MV-4-11 (cell line): Measurements from ENCODE around the gene OLFML1.

ENCODE experiments used
- DNase-seq: peaks from one replicate; lab custom pipeline; 2025; lab: John Stamatoyannopoulos, UW

The OLFML1 gene

DNA sequence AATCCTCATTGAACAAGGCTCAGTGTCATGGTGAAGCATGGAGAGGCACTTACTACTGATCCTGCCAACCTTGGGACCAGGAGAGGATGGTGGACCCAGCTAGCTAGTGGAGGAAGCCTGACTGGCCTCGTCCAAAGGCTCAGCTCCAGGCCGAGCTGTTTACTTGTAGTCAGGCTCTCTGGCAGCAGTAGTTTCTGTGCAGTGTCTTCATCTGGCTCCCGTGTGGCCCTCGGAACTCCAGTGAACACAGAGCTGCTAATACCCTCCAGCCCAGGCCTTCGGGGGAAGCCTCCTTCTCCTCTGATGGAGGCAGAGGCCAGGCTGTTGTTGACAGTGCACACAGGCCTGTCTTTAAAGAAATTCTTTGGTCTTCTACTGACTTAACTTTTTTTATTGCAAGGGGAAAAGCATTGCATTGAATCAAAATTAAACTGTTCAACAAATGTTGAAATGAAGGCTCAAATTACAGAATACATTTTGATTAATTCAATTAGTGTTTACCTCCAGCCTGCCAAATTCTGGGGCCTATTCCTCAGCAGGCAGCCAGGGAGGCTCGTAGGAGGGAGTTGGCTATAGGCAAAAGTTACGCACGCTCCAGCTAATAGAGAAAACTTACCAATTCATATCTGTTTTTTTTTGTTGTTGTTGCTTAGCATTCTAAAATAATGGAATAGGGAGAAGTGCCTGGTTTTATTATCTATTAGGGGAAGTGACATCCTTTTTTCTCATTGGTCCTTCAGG, 47.3 kb downstream of the OLFML1 start:
- no peak for DNase-seq

DNA sequence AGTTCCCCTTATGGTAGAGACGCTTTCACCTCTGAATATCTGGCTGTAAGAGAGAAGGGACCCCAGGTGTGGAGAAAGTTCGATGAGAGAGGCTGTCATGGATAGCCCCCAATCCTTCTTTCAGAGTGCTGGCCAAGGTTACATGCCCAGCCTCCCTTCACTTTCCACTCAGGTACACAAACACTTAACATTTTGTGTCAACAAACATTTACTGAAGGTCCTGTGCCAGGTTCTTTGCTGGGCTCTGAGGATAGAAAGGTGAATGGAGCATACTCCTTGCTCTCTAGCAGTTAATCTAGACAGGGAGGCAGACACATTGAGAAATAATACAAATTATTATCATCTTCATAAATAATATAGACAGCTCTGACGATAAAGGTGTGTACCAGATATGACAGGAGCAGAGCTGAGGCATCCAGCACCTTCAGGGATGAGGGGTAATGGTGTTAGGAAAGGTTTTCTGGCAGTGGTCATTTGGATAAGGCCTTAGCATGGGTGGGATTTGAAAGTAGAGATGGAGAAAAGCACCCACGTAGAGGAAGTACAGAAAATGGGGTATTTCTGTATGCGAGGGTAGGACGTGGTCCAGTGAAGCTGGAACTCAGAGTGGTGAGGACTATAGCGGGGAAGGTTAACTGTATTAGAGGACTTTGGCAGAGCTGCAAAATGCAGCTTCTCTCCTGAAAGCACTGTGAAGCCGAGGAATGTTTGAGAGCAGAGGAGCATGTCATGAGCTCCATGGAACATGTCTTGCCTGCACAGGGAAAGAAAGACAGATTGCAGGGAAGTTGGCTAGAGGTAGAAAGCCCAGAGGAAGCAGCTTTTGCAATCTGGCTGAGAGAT, 48.1 kb downstream of the OLFML1 start:
- DNase-seq, result no peak

DNA sequence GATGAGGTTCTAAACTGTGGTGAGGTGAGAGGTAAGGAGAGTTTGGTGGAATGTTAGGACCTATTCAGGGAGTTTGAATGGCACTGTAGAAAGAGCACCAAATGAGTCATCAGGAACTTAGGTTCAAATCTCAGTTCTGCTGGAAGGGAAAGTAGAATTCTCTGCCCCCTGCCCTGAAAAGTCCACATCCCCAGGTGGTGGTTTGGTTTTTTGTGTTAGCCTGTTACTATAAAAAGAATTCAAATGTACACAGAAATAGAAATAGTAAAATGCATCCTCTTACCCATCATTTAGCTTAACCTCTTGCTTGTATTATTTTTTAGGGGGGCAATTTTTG, 48.7 kb downstream of the OLFML1 start:
- no peak for DNase-seq

DNA sequence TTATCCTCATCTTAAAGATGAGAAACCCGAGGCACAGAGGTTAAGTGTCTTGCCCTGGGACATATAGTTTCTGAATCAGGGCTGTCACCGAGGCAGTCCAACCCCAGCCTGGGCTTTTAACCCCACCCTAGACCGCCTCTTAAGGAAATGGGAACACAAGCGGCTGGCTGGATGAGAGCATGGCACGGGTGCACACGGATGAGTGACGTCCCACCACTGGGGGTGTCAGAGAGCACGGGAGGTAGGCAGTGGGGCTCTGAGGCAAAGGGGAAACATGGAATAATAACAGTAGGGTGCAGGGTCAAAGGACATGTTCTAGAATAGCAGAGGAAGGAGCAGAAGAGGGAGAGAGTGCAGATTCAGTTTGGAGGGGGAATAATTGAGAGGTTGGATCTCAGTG, 50.8 kb downstream of the OLFML1 start:
- DNase-seq, result no peak

DNA sequence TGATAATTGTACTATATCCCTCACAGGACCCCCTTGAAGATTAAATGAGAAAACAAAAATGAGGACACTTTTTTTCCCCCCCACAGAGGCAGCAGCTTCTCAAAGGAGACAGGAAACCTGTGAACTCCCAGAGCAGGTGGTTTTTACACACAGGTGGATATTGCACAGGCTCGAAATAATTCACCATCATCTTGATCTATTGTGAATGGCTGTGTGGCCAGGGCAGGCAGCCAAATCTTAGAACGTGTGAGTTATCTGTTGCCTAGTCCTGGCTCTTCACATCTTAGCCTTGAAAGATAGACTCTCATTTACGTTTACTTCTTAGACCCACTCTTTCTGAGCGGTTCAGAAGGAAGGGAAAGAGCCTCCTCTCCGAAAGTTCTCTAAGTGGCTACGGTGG, 52.0 kb downstream of the OLFML1 start:
- DNase-seq, result no peak

DNA sequence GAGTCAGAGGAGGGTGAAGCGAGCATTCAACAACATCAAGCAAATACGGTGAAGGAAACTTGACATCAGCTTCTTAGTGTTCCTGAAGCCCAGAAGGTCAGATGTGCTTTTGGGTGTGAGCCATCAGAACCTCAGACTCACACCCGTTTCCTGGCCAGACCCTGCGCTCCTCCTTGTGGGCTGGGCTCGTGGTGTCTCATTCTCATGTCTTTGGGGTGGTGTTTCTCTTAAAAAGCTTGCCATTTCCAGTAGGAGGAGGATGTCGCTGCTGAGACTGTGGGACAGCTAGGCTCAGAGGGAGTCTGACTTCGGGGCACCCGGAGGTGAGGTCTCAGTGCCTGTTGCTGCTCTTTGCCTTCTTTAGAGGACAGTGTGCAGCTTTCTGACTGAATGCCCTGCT, 52.7 kb downstream of the OLFML1 start:
- no peak for DNase-seq

DNA sequence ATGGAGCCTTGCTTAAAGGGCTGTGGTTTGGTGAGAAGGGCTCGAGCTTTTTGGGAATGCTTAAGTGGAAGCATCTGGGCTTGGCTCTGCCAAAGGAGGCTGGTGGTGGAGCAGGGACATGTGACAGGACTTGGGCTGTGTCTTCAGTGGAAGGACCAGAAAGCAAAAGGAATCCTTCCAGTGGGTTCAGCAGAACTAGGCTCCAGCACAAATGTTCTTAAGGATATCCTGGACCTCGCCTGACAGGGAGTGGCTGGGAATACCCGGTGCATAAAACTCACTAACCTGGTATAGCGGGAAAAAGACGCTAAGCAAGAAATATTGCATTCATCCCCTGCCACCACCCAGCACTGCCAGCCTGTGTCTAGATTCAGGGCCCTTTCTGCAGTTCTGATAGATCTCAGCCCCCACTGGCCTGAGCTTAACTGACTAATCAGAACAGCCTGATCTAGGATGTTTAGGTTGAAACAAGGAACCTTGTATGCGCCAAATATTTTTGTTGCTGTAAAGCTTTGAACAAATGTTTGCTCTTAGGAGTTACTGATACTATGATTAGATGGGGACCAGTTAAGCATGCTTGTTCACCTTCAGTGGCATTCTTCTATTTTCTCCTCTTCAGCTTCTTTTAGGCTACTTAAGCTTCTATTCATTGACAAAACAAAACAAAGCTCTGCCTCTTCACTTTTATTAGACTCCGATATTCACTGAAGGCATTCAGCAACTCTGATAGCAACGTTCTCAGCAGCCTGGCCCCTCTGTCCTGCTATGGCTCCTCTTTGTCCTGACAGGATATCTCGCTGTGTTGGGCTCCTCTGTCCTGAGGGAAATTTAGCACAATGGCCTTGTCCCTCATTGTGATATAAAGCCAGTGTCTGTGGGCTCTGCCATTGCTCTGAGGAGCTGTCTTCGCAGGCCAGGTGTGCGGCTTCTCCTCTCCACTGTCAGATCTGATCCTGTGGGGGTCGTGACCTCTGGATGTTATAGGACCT, 53.5 kb downstream of the OLFML1 start:
- no peak for DNase-seq

DNA sequence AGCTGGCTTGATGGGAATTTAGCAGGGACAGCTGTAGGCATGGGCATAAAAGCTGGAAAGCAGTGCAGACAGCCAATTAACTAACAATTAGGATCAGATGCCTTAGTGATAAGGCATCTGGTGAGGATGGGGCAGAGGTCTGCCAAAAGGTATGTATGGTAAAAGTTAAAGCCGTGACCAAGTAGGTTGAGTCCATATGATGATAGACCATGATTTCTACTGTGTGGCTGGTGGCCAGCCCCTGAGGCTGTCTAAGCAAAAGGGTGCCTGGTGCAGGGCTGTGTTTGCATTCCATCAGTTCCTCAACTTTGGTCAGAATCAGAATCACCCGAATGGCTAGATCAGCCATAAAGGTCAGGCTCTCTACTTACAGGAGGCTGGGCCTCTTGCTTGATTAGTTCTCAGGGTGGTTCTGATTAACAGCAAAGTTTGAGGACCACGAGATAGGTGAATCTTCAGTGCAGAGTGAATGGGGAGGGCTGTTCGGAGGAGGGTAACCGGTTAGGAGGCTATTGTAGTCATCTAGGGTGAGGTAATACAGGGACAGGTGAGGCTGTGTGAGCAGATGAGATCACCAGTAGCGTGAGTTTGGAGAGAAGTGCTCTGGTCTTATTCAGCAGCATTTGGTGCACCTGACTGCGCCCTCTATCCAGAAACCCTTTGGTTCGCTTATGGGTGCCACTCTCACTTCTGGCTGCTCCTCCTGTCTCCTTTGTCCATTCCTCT, 55.7 kb downstream of the OLFML1 start:
- DNase-seq, result no peak

DNA sequence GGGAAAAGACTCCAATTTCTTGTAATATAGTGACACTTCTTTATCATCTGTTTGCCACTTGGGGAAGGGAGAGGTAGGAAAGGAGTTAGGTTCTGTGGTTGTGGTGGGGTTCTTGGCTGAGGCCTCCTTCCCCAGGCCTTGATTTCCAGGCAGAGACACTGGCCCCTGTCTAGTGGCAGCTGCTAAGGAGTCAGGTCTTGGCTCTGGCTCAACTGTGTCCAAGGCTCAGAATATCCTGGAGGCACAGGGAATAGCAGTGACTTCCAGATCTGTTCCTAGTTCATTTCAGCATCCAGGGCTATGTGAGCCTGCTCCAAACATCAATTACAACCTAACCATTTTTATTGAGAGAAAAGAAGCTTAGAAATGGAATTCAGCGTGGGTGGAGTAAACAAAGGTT, 58.0 kb downstream of the OLFML1 start:
- no peak for DNase-seq

DNA sequence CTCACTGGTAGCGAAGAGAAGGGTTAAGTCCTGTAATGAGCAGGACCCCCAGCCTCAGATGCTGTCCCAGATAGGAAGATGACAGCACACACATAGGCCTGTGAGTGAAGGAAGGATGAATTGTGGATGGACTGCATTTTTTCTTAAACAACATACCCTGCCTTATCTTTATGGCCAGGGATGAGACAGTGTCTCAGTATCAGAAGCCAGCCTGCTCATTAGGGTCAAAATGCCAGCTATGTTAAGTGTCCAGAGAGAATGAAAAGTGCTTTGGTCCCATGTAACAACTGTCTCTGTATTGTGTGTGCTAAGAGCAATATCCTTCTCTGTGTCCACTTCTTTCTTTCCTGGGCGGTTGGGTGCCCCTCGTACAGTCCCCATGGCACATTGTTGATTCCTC, 58.7 kb downstream of the OLFML1 start:
- no peak for DNase-seq

DNA sequence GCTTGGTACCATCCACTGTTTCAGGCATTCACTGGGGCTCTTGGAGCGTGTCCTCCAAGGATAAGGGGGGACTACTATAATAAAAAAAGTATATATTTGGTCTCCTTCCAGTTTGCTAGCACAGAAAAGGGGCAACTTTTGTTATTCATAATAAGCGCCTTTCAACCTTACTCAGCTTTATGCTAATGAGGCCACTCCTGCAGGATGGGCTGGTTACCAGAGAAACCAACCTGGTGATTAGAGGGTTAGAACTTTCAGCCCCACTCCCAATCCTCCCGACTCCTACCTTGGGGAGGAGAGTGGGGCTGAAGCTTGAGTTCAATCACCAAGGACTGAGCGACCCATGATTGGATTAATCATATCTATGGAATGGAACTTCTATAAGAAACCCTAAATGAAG, 60.3 kb downstream of the OLFML1 start:
- no peak for DNase-seq

DNA sequence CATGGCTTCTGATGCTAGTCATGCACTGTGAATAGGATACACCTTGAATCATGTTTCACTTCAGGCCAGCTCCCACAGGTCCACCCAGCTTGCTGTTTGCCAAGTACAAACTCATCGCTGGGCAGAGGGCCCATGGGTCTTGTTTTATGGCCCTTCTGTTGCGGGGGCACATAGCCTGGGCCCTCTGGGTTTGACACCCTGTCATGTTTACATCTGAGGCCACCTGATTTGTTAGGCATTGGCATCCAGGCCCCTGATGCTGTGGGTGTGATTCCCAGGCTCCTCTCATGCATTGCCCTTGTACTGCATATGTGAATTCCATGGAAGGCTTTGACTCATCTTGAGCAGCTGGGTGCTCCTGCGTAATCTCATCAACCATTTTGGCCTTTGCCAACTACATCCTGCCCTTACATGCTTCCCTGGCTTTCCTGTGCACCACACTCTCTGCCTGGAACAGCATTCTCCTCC, 61.1 kb downstream of the OLFML1 start:
- DNase-seq, result no peak

DNA sequence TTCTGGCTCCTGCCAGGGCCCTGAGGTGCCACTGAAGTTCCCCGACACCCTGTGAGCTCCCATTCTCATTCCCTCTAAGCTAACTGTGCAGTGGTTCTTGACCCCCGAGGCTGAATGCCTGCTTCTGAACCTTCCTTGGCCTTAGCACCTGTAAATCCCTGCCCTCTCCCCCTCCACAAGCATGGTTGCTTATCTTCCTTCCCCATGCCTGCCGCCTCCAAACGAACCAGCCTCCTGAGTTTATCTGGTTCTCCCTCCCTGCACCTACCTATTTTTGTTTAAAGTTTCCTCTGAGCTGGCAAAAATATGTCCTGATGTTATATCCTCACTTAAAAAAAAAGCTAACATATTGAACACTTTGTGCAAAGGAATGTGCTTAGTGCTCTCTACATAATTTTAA, 62.4 kb downstream of the OLFML1 start:
- no peak for DNase-seq

DNA sequence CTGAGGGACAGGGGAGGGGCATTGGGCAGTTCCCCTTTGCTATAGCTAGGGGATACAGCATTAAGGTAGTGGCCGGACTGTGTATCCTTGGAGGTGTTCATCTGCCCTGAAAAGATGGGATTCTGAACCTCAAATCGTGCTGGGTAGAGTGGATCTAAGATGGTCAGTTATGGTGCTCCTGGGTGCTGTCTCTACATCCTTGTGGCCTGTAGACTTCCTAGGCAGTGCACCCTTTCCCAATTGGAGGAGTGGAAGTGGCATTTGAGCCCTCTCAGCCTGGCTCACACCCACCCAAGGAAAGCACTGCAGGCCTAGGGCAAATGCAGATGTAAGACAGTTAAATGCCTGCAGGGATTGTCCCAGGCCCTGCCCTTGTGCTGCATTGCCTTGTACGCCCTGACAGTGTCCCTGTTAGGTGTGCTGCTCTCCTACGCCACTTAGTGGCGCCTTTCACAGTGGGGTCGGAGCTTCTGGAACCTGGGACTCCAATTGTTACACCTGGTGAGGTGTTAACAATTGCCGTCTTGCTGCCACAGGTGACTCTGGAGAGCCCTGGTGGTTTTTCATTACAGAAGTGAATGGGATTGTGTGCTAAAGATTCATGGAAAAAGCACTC, 63.5 kb downstream of the OLFML1 start:
- no peak for DNase-seq

DNA sequence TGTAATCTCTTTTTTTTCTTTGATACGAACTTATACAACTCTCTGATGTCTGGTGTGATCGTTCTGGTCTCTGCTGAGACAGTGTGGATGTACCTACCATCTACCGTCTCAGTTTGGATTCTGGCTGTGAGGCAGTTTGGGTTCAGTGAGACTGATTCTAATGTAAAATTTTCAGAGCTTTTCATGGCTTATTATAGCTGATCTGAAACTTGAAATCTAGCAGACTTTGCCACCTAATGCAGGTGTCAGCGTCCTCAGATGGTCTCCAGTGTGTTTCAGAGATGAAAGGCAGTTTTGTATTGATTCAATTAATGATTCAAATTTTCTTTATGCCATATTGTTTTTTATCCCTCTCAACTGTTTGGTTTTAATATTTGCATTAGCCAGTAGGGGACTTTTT, 64.4 kb downstream of the OLFML1 start:
- no peak for DNase-seq

DNA sequence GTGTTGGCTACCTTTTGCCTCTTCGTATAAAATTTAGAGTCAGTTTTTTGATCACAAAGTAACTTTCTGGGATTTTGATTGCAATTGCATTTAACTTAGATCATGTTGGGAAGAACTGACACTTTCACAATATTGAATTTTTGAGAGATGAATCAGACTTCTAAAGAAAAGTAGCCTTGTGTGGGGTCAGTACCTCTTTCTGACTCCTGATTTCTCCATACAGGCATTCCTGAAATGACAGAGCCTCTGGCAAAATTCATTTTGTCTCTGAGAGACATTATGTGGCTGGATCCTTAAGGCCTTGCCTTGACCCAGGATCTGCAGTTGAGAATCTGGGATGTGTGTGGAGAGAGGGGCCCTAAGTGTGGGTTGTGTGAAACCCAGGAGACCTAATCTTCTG, 66.3 kb downstream of the OLFML1 start:
- no peak for DNase-seq

DNA sequence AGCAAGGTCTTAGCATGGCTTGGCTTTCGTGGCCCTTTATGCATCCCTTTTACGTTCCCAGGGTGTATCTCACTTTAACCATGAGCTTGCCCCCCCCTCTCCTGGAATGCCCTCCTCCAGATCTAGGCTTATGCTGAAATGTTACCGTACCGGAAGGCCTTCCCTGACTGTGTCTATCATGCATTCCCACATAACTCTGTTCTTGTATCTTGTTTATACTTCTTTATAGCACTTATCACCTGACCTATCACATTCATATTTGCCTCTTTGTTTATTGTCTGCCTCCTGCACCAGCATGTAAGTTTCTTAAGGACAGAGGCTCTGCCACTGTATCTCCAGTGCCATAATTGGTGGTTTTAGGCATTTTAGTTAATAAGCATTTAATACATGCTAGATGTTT, 67.4 kb downstream of the OLFML1 start:
- DNase-seq, result no peak

DNA sequence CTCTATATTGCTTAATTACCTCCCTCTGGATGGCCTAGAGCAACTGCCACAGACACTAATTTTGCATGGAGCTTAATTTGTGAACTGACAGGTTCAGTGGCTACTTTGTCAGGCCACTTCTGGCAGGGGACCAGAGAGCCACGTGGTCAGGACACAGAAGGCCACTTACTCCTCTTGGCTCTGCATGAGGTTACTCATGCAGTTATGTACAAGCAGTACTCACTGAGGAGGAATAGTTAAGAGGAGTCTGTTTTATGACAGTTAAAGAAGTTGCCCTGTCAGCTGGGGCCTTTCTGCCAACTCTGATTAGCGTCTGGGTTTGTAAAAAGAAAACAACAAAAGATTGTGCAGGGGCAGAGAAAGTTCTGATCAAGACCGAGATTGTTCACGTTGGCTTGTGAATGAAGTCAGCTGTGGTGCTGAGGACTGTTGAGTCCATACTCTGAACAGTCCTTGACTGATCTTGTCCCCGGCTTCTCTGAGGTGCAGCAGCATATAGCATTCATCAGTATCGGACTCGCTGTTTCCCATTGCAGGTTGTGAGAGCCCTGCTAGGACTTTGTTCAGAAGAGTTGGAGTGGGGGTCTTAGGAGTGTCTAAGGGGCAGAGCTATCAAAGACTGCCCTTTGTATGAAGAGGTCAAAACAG, 69.9 kb downstream of the OLFML1 start:
- DNase-seq, result no peak

DNA sequence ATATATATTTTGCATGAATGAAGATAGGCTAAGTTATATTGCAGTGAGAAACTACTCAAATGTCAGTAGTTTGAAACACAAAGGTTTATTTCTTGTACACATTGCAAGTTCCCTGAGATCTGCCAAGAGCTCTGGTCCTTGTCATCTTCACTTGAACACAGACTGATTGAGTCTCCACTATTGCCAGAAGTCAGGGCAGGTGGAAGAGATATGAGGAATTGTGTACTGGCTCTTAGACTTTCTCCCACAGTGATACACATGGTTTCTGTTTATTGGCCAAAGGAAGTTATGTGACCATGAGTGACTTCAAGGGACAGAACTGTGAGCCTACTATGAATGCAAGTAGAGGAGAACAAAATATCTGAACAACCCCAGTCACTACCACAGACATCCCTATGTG, 72.7 kb downstream of the OLFML1 start:
- DNase-seq, result no peak

DNA sequence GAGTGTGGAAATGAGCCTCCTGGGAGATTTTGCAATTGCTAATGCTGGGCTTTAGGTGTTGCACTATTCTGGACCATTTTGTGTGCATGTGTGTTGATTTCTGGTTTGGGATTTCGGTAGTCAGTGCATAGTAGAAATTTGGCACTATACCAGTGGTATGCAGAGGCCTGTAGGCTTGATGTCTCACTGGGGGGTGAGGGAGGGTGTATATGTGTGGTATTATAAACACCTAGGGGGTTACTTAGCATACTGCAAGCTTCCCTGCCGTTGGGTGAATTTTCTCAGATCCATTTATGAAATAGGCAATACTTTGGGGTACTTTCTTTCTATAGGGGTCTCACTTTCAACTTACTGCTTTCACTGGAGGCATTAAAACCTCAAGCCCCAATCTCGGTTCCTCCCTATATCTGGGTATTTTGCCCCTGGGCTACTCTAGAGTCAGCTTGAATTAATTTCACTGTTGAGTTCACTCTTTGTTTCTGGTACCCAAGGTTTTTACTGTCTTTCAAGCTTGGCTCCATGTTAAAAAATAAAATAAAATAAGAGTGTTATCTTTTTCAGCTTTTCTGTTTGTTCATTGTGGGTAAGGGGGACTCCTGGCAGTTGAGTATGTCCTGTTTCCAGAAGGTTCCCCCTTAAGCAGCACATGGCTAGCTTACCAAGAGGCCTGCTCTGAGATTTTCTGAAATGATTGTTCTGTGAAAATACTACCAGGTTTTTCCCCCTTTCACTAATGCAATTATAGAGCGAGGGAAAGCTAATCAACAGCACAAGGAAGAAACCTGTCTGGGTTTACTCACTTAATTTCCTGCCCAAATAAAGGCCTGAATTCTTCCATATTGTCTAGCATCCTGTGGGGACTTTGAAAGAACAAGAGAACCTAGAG, 74.3 kb downstream of the OLFML1 start:
- no peak for DNase-seq
